Embryonic facial prominence (tissue), 1 donor: ENCODE results near the gene MAGI1.

Source experiments
- DNase-seq: peaks from one replicate; pipeline ENCODE4 v3.0.0-alpha.2; 2016; ENCODE audit errors: extremely low spot score

Gene MAGI1

GRCh38 chr3:65326574-65326973, 712.1 kb downstream of the MAGI1 start:
- DNase-seq: no peak

- DNase-seq: no peak
Observed at GRCh38 chr3:65322910-65323309, 715.8 kb downstream of the MAGI1 start.

GRCh38 chr3:65318231-65318630, 720.5 kb downstream of the MAGI1 start:
- no peak for DNase-seq

- DNase-seq: no peak
Observed at GRCh38 chr3:65314916-65315315, 723.8 kb downstream of the MAGI1 start.

- DNase-seq: no peak
Observed at GRCh38 chr3:65314269-65314668, 724.4 kb downstream of the MAGI1 start.

- DNase-seq: no peak
Observed at GRCh38 chr3:65313666-65314065, 725.1 kb downstream of the MAGI1 start.

GRCh38 chr3:65305836-65306235, 732.9 kb downstream of the MAGI1 start:
- DNase-seq: no peak
